CD4-positive, alpha-beta memory T cell (primary cell): ENCODE measurements around the gene ADORA2A. TPM values are rescaled to one million over a fixed set of nuclear protein-coding genes. Genes with fewer than 3 reads are reported as not detected.

ENCODE experiments used
- CTCF ChIA-PET: fragments of 350-600 bp; sonication (Branson Sonifier 250); formaldehyde crosslinking; loops from one replicate; lab custom pipeline; 2021; ENCODE audit warnings: inconsistent platforms; ENCODE audit not compliant: partially characterized antibody; lab: Charles Lee
- POLR2A ChIA-PET: fragments of 350-600 bp; sonication (Branson Sonifier 250); formaldehyde crosslinking; loops from one replicate; lab custom pipeline; 2021; ENCODE audit not compliant: partially characterized antibody; lab: Charles Lee
- DNase-seq, 5 donors: peaks; one replicate each; pipeline versions ENCODE4 v3.0.0 to v3.0.0-alpha.2; 2020 to 2022; ENCODE audit warnings: mixed read lengths in 1 of 5
- H3K27ac ChIP-seq: one replicate; pipeline ENCODE4 v1.7.0; 2013; ENCODE audit warnings: low read depth, low read length
- H3K27me3 ChIP-seq: 2 replicates; pipeline ENCODE4 v1.7.0; 2013; ENCODE audit warnings: mild to moderate bottlenecking, low read length, moderate library complexity; ENCODE audit not compliant: insufficient read depth
- H3K36me3 ChIP-seq: 2 replicates; pipeline ENCODE4 v1.7.0; 2013; ENCODE audit warnings: mild to moderate bottlenecking, low read length, moderate library complexity; ENCODE audit not compliant: insufficient read depth
- H3K4me1 ChIP-seq: 2 replicates; pipeline ENCODE4 v1.7.0; 2013; ENCODE audit warnings: mild to moderate bottlenecking, low read length, moderate library complexity; ENCODE audit not compliant: insufficient read depth
- H3K4me3 ChIP-seq, 2 donors: one replicate each; pipeline ENCODE4 v1.7.0; 2013; ENCODE audit warnings: low read length in 2 of 2, mild to moderate bottlenecking in 1 of 2
- H3K9me3 ChIP-seq, 2 donors: one replicate each; pipeline ENCODE4 v1.7.0; 2013; ENCODE audit warnings: low read length in 2 of 2, control low read depth in 1 of 2; ENCODE audit not compliant: control insufficient read depth in 1 of 2
- H3K27ac Mint-ChIP-seq, 7 donors: one replicate each; pipeline ENCODE4 v1.8.0; 2020 to 2021; ENCODE audit warnings: mixed read lengths in 7 of 7, mild to moderate bottlenecking in 6 of 7, inconsistent platforms in 3 of 7, moderate library complexity in 3 of 7
- H3K27me3 Mint-ChIP-seq, 2 donors: one replicate each; pipeline ENCODE4 v1.8.0; 2020 to 2021; ENCODE audit warnings: mixed read lengths in 2 of 2
- H3K36me3 Mint-ChIP-seq, 2 donors: one replicate each; pipeline ENCODE4 v1.8.0; 2020 to 2021; ENCODE audit warnings: mixed read lengths in 2 of 2, inconsistent platforms in 1 of 2, mild to moderate bottlenecking in 1 of 2
- H3K4me1 Mint-ChIP-seq, 4 donors: one replicate each; pipeline ENCODE4 v1.8.0; 2020 to 2021; ENCODE audit warnings: mixed read lengths in 4 of 4, mild to moderate bottlenecking in 1 of 4
- H3K4me3 Mint-ChIP-seq, 8 donors: one replicate each; pipeline ENCODE4 v1.8.0; 2020 to 2021; ENCODE audit warnings: mixed read lengths in 8 of 8, mild to moderate bottlenecking in 7 of 8, moderate library complexity in 6 of 8, inconsistent platforms in 3 of 8
- H3K9me3 Mint-ChIP-seq, 8 donors: one replicate each; pipeline ENCODE4 v1.8.0; 2020 to 2021; ENCODE audit warnings: mixed read lengths in 8 of 8, mild to moderate bottlenecking in 5 of 8, inconsistent platforms in 3 of 8, moderate library complexity in 1 of 8
- intact Hi-C: fragments of 100-400 bp; cut with micrococcal nuclease; formaldehyde crosslinking; loops from one replicate; pipeline ENCODE4 v1.15.1; 2023
- polyA plus RNA-seq, 2 donors: library from polyadenylated mRNA; unstranded; fragments of 300-500 nt; fragmentation: Illumina TruSeq; gene quantifications; one replicate each; pipeline ENCODE4 v1.2.3, GENCODE V29; 2021
- total RNA-seq, 2 experiments: library from RNA; stranded (reverse); gene quantifications; one replicate each; pipeline ENCODE4 v1.2.3, GENCODE V29; 2021

Gene ADORA2A
- total and polyA plus RNA-seq, 4 experiments from 2014 or later: 34.5 to 74.7 (median 50.8) TPM

- intact Hi-C loops: no loop called here
Observed at GRCh38 chr22:24441406-24442351, 14.3 kb downstream of the ADORA2A start.

DNA sequence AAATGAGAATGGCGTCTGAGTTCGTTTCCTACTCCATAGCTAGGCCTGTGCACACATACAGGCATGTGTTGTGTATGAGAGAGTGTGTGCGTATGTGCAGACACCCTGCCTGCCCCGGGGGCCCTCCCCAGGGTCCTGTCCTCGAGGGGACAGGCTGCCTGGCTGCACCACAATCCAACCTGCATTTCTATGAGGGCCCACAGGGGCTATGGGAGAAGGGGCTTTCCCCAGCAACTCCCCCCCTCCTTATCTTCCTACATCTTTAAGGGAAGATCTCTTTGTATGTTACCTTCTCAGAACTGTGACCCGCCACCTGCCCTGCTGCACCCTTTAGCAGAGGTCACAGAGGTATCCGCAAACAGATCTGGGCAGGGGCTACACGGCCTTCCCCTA, 14.9 kb downstream of the ADORA2A start:
- CTCF ChIA-PET: no interaction called here
- POLR2A ChIA-PET: interaction anchor here (0.7 to 1.5 kb wide), 2 partner anchors 12 to 15 kb away, joined by 3 to 6 read pairs; partner anchors contain the start of gene ADORA2A
- no peaks in the 10 kb centered on the region for H3K27me3 ChIP-seq
- peak overlapping the region in 2 of 7 donors; percentile 69 to 72 for H3K27ac Mint-ChIP-seq
- peaks cover 5% of the 10 kb centered on the region for H3K4me1 ChIP-seq
- H3K4me3 Mint-ChIP-seq: no peak overlapping the region
- DNase-seq: no peak
- no peak overlapping the region for H3K27ac ChIP-seq
- no peak overlapping the region for H3K4me3 ChIP-seq
- H3K9me3 ChIP-seq: no peaks in the 10 kb centered on the region
- no peaks in the 10 kb centered on the region for H3K9me3 Mint-ChIP-seq
- H3K27me3 Mint-ChIP-seq: no peaks in the 10 kb centered on the region
- H3K4me1 Mint-ChIP-seq: peaks cover 8 to 53% (median 28%) of the 10 kb centered on the region in 4 donors
- intact Hi-C loops: no loop called here
- H3K36me3 Mint-ChIP-seq: peaks cover 34 to 64% of the 10 kb centered on the region in 2 donors
- H3K36me3 ChIP-seq: peaks cover 47% of the 10 kb centered on the region

More at GRCh38 chr22:24441406-24442351, 14.3 kb downstream of the ADORA2A start:
- Mint-ChIP-seq H3K36me3 (peaks cover 36 to 67% of the 10 kb centered on the region in 2 donors), H3K27ac (peak overlapping the region in 1 of 7 donors; percentile 41), H3K27me3 (no peaks in the 10 kb centered on the region), H3K4me1 (peaks cover 11 to 60% (median 32%) of the 10 kb centered on the region in 4 donors), H3K4me3 (no peak overlapping the region), H3K9me3 (no peaks in the 10 kb centered on the region)
- CTCF ChIA-PET: no interaction called here
- Histone ChIP-seq H3K4me3 (no peak overlapping the region), H3K27ac (no peak overlapping the region), H3K9me3 (no peaks in the 10 kb centered on the region), H3K27me3 (no peaks in the 10 kb centered on the region), H3K4me1 (peaks cover 11% of the 10 kb centered on the region), H3K36me3 (peaks cover 50% of the 10 kb centered on the region)
- POLR2A ChIA-PET: interaction anchor here (0.7 to 1.5 kb wide), 2 partner anchors 12 to 14 kb away, joined by 3 to 6 read pairs; partner anchors contain the start of gene ADORA2A
- DNase-seq: no peak

DNA sequence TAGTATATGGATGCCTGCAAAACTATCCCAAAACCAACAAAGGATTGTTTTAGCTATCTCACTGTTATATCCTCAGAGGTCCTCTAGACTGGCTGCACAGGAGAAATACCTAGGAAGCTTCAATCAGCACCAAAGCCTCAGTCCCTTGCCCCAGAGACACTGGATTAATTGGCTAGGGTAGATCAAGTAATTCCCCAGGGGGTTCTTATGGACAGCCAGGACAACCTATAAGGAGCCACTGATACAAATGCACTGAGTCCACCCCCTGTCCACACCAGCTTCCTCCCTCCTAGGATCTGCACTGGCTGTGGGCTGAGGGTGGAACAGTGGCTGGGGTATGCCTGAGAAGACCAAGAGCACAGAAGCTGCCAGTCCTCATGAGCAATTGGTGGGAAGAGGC, 16.3 kb downstream of the ADORA2A start:
- Histone ChIP-seq H3K27me3 (no peaks in the 10 kb centered on the region), H3K36me3 (peaks cover 42% of the 10 kb centered on the region), H3K27ac (no peak overlapping the region), H3K9me3 (no peaks in the 10 kb centered on the region), H3K4me1 (no peaks in the 10 kb centered on the region), H3K4me3 (no peak overlapping the region)
- H3K9me3 Mint-ChIP-seq: no peaks in the 10 kb centered on the region
- no peak overlapping the region for H3K4me3 Mint-ChIP-seq
- H3K36me3 Mint-ChIP-seq: peaks cover 25 to 51% of the 10 kb centered on the region in 2 donors
- CTCF ChIA-PET: interaction anchor here (0.7 to 1.1 kb wide), 2 partner anchors 17 to 62 kb away, joined by 3 read pairs; no protein-coding TSS in a partner anchor
- DNase-seq: no peak
- H3K27ac Mint-ChIP-seq: peak overlapping the region in 3 of 7 donors; percentile 17 to 35 (median 31)
- POLR2A ChIA-PET: interaction anchor here (1.1 to 1.5 kb wide), 3 partner anchors 9 to 16 kb away, joined by 3 to 5 read pairs (median 3); partner anchors contain the start of gene ADORA2A
- peaks cover 6 to 41% (median 20%) of the 10 kb centered on the region in 4 donors for H3K4me1 Mint-ChIP-seq
- no peaks in the 10 kb centered on the region for H3K27me3 Mint-ChIP-seq
- intact Hi-C loops: no loop called here

DNA sequence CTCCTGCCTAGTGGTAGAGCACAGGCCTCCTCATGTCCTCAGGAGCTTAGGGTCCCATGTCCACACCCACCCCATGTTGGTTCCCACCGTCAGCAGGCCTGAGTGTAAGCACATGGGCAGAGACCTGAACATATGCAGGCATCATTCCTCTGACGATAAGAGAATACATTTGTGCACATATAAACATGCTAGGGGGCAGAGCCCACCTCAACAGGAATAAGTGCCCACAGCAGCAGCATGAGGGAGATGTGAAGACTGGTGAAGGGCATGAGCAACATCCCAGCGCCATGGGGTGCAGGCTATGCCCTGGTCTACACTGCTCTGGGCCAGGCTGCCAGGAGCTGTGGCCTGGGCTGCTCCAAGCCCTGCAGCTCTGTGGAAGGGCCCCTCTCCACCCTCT, 16.9 kb downstream of the ADORA2A start:
- no peak overlapping the region for H3K27ac ChIP-seq
- Mint-ChIP-seq H3K4me3 (no peak overlapping the region), H3K4me1 (peaks cover 6 to 40% (median 19%) of the 10 kb centered on the region in 4 donors), H3K9me3 (no peaks in the 10 kb centered on the region), H3K27ac (peak overlapping the region in 1 of 7 donors; percentile 5), H3K36me3 (peaks cover 25 to 48% of the 10 kb centered on the region in 2 donors), H3K27me3 (no peaks in the 10 kb centered on the region)
- H3K9me3 ChIP-seq: no peaks in the 10 kb centered on the region
- POLR2A ChIA-PET: interaction anchor here (1.1 to 1.5 kb wide), 3 partner anchors 9 to 17 kb away, joined by 3 to 5 read pairs (median 3); partner anchors contain the start of gene ADORA2A
- intact Hi-C loops: no loop called here
- CTCF ChIA-PET: interaction anchor here (1.1 to 1.3 kb wide), 2 partner anchors 18 to 20 kb away, joined by 3 read pairs; no protein-coding TSS in a partner anchor
- H3K4me3 ChIP-seq: no peak overlapping the region
- no peaks in the 10 kb centered on the region for H3K27me3 ChIP-seq
- H3K36me3 ChIP-seq: peaks cover 42% of the 10 kb centered on the region
- DNase-seq: no peak
- no peaks in the 10 kb centered on the region for H3K4me1 ChIP-seq

DNA sequence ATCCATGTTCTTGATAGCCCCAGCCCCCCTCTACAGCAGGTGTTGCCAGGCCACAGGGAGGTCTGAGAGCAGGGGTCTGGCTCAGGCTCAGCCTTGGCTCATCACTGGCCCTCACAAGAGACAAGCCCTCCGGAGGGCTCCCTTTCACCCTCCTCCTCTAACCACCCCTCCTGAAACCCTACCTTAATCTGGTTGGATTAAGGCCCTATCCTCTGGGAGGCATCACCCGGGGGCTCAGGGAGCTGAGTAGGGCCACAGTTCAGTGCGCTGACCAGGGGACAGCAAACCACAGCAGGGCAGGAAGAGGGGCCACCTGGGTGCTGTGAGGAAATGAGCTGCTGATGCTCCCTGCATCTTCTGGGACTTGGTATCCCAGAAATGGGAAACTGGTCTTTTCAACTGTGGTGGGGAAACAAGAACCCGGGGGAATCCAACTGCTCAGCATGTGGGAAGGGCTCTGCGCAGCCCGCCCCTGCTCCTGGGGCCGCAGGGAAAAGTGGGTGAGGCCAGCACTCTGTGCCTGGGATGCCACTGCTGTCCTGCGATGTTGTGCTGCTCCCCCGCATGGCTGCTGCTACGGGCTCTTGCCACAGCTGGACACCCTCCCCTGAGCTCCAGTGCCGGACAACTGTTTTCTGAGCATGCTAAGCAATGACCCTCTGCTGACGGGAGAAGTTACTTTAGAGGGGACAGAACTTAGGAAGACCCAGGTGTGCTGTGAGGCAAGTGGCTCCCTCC, 17.5 kb downstream of the ADORA2A start:
- no peaks in the 10 kb centered on the region for H3K27me3 Mint-ChIP-seq
- intact Hi-C loops: no loop called here
- POLR2A ChIA-PET: interaction anchor here (1.1 to 1.5 kb wide), 2 partner anchors 10 to 15 kb away, joined by 3 read pairs; no protein-coding TSS in a partner anchor

DNA sequence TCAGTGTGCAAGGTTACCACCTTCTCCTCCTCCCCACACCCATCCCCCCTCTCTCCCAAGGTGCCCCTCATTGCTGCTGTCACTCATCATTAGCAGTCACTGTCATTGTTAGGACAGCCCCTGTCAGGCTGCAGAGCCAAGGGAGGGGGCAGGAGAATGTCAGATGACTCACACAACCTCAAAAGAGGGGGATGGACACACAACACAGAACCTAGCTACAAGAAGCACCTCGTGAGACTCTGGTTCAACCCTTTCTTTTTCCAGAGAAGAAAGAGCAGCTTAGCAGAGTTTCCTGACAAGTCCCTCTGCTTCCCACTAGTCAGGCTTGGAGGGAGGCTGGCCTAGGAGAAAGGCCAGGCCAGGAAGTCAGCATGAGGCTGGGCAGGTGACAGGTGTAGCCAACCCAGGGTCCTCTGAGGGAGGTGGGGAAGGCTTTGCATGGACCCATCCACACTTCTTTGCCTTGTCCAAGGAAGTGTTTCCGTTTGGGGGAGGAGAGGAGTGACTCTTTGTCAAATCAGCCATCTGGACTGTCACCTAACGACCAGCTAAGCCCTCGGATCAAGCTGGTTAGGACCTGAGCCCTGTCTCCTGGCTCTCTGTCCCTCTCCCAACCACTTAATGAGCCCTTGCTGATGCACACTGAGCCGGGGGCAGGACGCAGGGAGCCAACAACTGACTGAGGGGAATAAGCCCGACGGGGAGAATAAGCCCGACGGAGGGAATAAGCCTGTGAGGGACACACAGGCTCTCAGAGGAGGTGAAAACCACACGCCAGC, 18.3 kb downstream of the ADORA2A start:
- Mint-ChIP-seq H3K4me1 (peaks cover 7 to 25% (median 13%) of the 10 kb centered on the region in 4 donors), H3K27ac (no peak overlapping the region), H3K27me3 (no peaks in the 10 kb centered on the region), H3K36me3 (peaks cover 21 to 39% of the 10 kb centered on the region in 2 donors), H3K9me3 (peaks cover 0 to 5% (median 0%) of the 10 kb centered on the region in 8 donors), H3K4me3 (no peak overlapping the region)
- Histone ChIP-seq H3K4me3 (no peak overlapping the region), H3K27ac (no peak overlapping the region), H3K27me3 (no peaks in the 10 kb centered on the region), H3K36me3 (peaks cover 33% of the 10 kb centered on the region), H3K4me1 (no peaks in the 10 kb centered on the region), H3K9me3 (no peaks in the 10 kb centered on the region)
- no peak for DNase-seq
- ChIA-PET CTCF (interaction anchor here (0.7 to 1.3 kb wide), 2 partner anchors 18 to 22 kb away, joined by 3 read pairs; partner anchors contain the start of gene ADORA2A), POLR2A (interaction anchor here (0.9 kb wide), 1 partner anchor 10 kb away, joined by 3 read pairs; no protein-coding TSS in a partner anchor)
- intact Hi-C loops: no loop called here

More for the DNA sequence above, 17.5 kb downstream of the ADORA2A start:
- Mint-ChIP-seq H3K27ac (peak overlapping the region in 2 of 7 donors; percentile 6 to 32), H3K36me3 (peaks cover 25 to 45% of the 10 kb centered on the region in 2 donors), H3K4me1 (peaks cover 6 to 33% (median 16%) of the 10 kb centered on the region in 4 donors), H3K9me3 (no peaks in the 10 kb centered on the region), H3K4me3 (no peak overlapping the region)
- Histone ChIP-seq H3K4me3 (no peak overlapping the region), H3K27ac (no peak overlapping the region), H3K9me3 (no peaks in the 10 kb centered on the region), H3K36me3 (peaks cover 41% of the 10 kb centered on the region), H3K4me1 (no peaks in the 10 kb centered on the region), H3K27me3 (no peaks in the 10 kb centered on the region)
- DNase-seq: no peak
- CTCF ChIA-PET: interaction anchor here (0.7 to 1.3 kb wide), 3 partner anchors 17 to 21 kb away, joined by 3 read pairs; partner anchors contain the start of gene ADORA2A
